ENCODE measurements around the gene GALNT2.

Gene GALNT2

DNA sequence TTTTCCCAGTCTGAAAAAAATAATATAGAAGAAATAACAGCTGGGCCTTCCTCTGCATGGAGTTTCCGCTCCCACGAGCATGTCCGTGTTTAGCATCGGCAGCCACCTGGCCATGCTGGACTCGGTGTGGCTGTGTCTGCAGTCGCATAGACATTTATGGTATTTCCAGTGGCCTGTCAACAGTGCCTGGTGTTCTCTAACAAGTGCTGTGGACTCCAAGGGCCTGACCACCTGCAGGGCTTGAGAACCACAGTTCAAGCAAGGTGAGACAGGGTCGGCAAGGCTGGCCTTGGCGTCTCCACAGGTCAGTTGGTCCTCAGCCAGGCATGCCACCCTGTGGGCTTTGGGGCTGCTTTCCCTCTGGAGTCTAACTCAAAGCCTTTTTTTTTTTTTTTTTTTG lies 234.3 kb downstream of the GALNT2 start:
- no peak for DNase-seq (ENCODE audit: low read depth)

- DNase-seq (ENCODE audit: low read depth) = no peak
These were observed 234.8 kb downstream of the GALNT2 start for GRCh38 chr1:230301822-230302221.

DNA sequence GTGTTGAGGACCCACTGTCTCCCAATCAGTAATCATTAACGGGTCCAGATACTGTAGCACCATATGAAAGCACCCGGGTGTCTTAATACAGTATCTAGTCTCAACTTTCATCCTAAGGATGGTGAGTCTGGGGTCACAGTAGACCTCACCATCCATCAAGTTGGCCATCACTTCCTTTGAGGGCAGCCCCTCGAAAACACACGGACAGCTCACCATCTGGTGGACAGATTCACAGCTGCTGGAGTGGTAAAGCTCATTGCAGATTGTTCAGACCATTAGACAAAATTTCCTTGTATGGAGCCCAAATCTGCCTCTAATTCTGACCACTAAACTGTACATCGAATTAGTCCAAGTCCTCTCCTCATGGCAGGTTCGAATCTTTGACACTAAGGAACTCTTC lies 236.0 kb downstream of the GALNT2 start:
- DNase-seq (ENCODE audit: low read depth) = no peak

- DNase-seq (ENCODE audit: low read depth) = peak; percentile 25
These were observed 236.8 kb downstream of the GALNT2 start for GRCh38 chr1:230303822-230304221.

- no peak for DNase-seq (ENCODE audit: low read depth)
These were observed 239.1 kb downstream of the GALNT2 start for GRCh38 chr1:230306169-230306568.

GRCh38 chr1:230307213-230307612 lies 240.2 kb downstream of the GALNT2 start:
- DNase-seq (ENCODE audit: low read depth) = no peak

DNA sequence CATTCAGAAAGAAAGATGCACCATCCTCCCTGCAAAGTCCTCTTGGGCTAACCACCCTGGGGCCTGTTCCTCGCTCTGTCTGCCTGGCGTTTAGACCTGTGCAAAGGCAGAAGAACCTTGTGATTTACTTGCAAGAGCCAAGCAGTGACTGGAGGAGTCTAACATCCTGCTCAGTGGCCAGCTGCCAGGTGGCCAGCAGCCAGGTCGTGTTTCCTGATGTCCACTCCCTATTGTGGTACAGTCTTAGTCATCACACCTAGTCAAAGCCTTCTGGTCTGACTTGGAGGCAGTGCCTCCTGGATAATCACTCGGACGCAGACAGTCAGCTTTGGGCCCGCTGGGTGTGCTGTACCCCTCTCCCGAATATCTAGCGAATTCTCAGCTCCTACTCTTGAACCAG lies 241.0 kb downstream of the GALNT2 start:
- peak; percentile 74 for DNase-seq (ENCODE audit: low read depth)

DNA sequence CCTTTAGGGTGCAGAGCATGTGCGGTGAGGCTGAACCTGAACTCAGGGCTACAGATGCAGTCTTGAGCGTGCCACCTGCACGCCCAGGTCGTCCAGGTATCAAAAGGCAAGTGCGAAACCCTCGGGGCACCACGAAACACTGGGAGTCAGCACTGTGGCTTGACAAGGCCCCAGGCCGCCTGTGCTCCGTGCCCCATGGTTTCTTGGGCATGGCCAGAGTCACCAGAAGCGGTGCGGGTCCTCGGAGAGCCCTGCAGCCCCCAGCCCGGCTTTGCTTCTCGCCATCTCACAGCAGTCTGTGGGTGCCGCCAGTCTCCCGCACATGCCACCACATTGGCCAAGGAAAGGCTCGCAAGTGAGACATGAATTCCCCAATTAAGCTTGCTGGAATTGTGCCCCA lies 241.8 kb downstream of the GALNT2 start:
- no peak for DNase-seq (ENCODE audit: low read depth)

- DNase-seq (ENCODE audit: low read depth) = no peak
These were observed 242.7 kb downstream of the GALNT2 start for GRCh38 chr1:230309646-230310177.

DNA sequence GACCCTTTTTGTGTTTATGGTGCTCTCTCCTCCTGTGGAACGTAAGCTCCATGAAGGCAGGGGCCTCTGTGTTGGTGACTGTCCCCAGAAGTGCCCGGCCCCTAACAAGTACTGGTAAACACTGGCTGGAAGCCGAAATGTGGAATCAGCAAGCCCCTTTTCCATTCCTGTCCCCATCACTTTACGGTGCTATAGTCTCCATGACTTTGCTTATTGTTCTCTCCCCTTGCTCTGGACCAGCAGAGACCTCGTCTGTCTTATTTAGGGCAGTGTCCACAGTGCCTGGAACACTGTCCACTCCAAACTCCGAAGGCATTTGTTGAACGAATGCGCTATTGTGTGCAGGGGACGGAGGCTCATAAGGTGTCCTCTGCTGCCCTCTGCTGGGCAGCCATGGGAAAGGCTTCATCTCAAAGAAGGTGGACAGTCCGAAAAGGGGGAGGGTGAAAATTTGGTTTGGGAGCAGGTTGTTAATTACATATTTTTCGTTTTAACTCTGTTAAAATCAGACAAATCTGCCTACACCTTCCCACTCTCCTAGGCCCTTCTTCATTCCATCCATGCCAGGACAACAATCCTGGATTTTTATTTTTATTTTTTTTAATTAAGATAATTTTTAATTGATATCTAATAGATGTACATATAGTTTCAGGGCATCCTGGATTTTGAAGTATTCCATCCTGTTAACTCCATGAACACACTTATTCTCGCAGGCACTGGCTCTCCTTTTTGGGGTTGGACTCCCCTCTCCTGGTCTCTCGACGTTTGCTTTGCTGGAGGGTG lies 243.5 kb downstream of the GALNT2 start:
- DNase-seq (ENCODE audit: low read depth) = peak; percentile 73

GRCh38 chr1:230312676-230313075 lies 245.6 kb downstream of the GALNT2 start:
- no peak for DNase-seq (ENCODE audit: low read depth)

DNA sequence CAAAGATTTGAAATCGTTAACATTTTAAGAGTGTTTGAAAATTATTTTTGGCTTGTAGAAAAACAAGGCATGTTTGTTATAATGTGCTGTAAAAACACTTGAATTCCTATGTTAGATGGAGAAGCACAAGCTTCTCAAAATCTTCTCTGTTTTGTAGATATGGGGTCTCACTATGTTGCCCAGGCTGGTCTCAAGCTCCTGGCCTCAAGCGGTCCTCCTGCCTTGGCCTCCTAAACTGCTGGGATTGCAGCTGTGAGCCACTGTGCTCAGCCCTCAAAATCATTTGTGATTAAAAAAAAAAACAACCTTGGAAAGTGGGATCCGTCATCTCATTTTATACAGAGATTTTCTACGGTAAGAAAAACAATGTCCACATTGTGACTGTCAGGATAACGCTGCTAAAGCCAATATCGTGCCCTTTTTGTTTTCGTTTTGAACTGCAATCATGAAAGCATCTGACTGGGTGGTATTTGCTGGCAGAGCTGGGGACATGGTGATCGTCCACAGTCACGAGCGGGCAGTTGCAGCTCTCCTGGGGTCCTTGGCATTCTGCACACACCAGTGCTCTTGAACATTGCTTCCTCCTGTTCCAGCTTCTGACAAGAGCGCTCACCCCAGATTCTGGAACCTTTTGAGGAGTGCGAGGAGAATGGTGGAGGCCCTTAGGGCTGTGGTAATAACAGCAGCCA lies 246.6 kb downstream of the GALNT2 start:
- DNase-seq (ENCODE audit: low read depth) = no peak

DNA sequence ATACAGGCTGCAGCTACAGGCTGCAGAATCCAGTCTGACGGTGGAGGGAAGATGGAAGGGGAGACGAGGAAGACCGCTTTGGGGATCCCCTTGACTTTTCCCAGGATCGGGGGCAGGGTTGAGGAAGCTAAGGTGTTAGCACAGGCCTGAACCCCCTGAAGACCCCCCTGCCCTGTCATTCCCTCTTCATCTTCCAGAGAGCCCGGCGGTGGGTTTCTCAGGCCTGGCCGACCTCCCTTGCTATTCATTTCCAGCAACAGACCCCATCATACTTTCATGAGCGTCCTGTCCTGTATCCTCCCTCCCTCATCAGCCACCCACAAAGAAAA lies 247.1 kb downstream of the GALNT2 start:
- DNase-seq (ENCODE audit: low read depth) = no peak

- DNase-seq (ENCODE audit: low read depth) = no peak
These were observed 248.1 kb downstream of the GALNT2 start for GRCh38 chr1:230315099-230315498.

DNA sequence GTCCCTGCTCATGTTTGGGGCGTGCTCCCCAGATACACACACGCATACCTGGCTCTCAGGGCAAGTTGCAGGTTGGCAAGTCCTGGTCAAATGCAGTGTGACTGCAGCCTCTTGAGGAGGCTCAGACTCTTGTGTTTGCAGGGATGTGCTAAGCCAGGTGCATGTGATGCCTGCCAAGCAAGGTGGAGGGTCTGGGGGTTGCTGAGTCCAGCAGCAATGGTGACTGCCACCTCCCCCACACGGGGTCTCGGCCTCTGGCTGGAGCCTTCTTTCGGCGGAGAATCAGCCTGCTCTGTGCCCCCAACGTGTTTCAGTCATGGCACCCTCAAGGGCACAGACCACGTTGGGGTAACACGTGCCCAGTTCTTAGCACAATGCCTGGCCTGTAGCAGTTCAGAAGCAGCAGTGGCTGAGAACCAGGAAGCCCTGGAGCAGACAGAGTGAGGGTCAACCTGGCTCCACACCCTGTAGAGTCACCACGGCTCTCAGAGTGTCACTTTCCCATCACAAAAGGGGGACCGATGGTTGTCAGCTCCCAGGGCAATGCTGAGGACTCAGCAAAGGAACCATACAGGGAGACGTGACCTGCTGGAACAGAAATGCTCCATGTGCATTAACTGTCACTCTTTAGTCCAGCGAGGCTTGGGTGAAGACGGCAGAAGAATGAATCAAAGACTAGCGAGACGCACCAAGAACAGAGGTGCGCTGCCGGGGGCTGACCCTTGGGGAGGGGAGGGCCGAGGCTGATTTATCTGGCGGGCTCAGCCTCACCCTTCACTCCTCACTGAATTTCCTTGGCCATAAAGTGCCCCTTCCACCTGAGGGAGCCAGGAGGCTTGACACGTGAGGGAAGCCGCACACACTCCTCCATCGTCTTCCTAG lies 250.1 kb downstream of the GALNT2 start:
- DNase-seq (ENCODE audit: low read depth) = no peak

- DNase-seq (ENCODE audit: low read depth) = no peak
These were observed 251.1 kb downstream of the GALNT2 start for GRCh38 chr1:230317823-230318819.

- DNase-seq (ENCODE audit: low read depth) = no peak
These were observed 252.1 kb downstream of the GALNT2 start for GRCh38 chr1:230319014-230319747.

DNA sequence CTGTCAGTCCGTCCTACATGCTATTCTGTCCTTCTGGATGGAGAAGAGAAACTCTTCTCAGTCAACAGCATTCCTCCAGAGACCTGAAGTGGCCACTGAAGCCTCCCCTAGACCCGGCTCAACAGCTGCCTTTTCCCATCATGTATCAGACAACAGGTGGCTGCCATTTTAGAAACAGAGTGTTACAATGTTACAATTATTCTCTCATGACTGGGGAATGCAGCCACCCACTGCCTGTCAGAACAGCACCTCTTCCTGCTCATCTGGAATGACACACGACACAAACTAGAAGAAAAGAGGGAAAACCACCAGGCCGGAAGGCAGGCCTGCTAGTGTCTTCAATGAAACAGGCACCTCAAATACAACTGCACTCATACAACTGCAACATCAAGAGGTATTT lies 253.8 kb downstream of the GALNT2 start:
- no peak for DNase-seq (ENCODE audit: low read depth)

GRCh38 chr1:230321341-230321740 lies 254.3 kb downstream of the GALNT2 start:
- DNase-seq (ENCODE audit: low read depth) = no peak

DNA sequence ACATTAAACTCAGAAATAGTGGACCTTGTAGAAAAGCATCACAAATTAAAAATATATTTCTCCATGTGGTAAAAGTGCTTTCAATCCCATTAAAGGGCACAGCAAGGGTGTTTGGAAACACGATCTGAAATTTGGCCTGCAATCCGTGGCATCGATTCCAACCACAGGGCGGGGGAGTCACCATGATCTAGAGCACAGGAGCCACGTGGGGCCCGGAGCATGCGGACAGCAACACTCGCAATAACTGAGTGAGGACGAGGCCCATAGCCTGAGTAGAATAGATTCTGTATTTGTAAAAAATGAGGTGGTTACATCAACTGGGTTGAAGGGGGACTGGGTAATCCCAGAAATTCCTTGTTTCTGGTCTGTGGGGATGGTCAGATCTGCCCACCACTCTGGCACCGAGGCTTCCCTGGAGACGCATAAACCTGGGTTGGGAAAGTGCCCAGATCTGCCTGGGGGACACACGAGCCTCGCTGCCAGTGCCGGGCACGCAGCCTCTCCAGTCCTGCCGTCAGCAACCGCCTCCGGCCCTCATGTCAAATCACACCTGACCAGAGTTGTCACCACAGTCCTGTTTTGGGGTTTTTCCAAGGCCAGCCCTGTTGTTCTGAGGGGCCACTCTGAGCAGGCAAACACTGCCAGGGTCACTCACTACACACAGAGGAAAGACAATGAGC lies 254.8 kb downstream of the GALNT2 start:
- DNase-seq (ENCODE audit: low read depth) = no peak

All from ELR (cell line).